A549 (cell line): ENCODE results near the gene SERTAD4. TPM values are rescaled to one million over a fixed set of nuclear protein-coding genes. Genes with fewer than 3 reads are reported as not detected.

Experiments used
- ATAC-seq, 2 experiments: fragments of 200-7000 bp in 1 of 2; fragments of >200 bp in 1 of 2; cut with Nextera tagmentation in 1 of 2; cut with Tn5 transposase in 1 of 2; 3 replicates each; pipeline versions ENCODE4 v1.8.0 to v1.9.1; 2018 to 2020; ENCODE audit warnings: mild to moderate bottlenecking in 1 of 2, moderate library complexity in 1 of 2
- CTCF ChIA-PET: fragments of 300-600 bp; sonication (Branson Sonifier 250); formaldehyde crosslinking; extraction: SDS; loops from one replicate; lab custom pipeline; 2021; ENCODE audit warnings: antibody characterized with exemption, inconsistent platforms; lab: Yijun Ruan, JAX
- POLR2A ChIA-PET: fragments of 350-600 bp; formaldehyde crosslinking; extraction: SDS; loops from one replicate; lab custom pipeline; 2021; ENCODE audit warnings: antibody characterized with exemption, inconsistent platforms; lab: Yijun Ruan, JAX
- DNase-seq, 2 experiments: peaks; one replicate each; pipeline versions ENCODE4 v3.0.0 to v3.0.0-alpha.2; 2011 to 2016; ENCODE audit warnings: low read depth in 1 of 2, low spot score in 1 of 2
- FAIRE-seq: peaks from 2 replicates; lab custom pipeline; 2011; peaks lifted over from hg19 to GRCh38; lab: Jason Lieb, UNC
- H3K27ac ChIP-seq, 2 experiments: fragments of >200 bp; sonication (Bioruptor Twin); formaldehyde crosslinking; 3 replicates each; pipeline ENCODE4 v1.5.1; 2016 to 2017
- H3K4me1 ChIP-seq: fragments of >200 bp; sonication (Bioruptor Twin); formaldehyde crosslinking; 3 replicates; pipeline ENCODE4 v1.6.1; 2016
- H3K4me2 ChIP-seq: fragments of >200 bp; sonication (Bioruptor Twin); formaldehyde crosslinking; 3 replicates; pipeline ENCODE4 v1.6.1; 2016
- H3K4me3 ChIP-seq: fragments of >200 bp; sonication (Bioruptor Twin); formaldehyde crosslinking; 3 replicates; pipeline ENCODE4 v1.5.1; 2016
- H3K9me3 ChIP-seq: fragments of >200 bp; sonication (Bioruptor Twin); formaldehyde crosslinking; 3 replicates; pipeline ENCODE4 v1.6.1; 2016
- CEBPB ChIP-seq, 2 experiments: fragments of >200 bp in 1 of 2; sonication (Bioruptor Twin) in 1 of 2; formaldehyde crosslinking in 1 of 2; IDR thresholded peaks; 2 replicates each; pipeline ENCODE4 v1.6.1; 2012 to 2016
- CHD4 ChIP-seq: fragments of 200-600 bp; sonication (generic); IDR thresholded peaks from 2 replicates; pipeline ENCODE4 v1.6.1; 2016; ENCODE audit warnings: antibody characterized with exemption, mild to moderate bottlenecking, borderline replicate concordance
- EHMT2 ChIP-seq: fragments of 200-600 bp; sonication (generic); IDR thresholded peaks from 2 replicates; pipeline ENCODE4 v1.6.1; 2016; ENCODE audit warnings: antibody characterized with exemption, low read depth, mild to moderate bottlenecking, moderate library complexity
- FOSB ChIP-seq: fragments of 250-450 bp; sonication (Bioruptor Pico); IDR thresholded peaks from 2 replicates; pipeline ENCODE4 v1.5.0; 2020; ENCODE audit warnings: mild to moderate bottlenecking, moderate library complexity
- FOSL2 ChIP-seq, 2 experiments: fragments of 450-650 bp in 1 of 2; fragments of >200 bp in 1 of 2; sonication (Bioruptor Twin) in 1 of 2; formaldehyde crosslinking; IDR thresholded peaks; 2 replicates each; pipeline versions ENCODE4 v1.5.0 to v1.6.1; 2016 to 2020; ENCODE audit warnings: mild to moderate bottlenecking in 1 of 2, moderate library complexity in 1 of 2
- FOXS1 ChIP-seq: fragments of 250-450 bp; sonication (Bioruptor Pico); IDR thresholded peaks from 2 replicates; pipeline ENCODE4 v1.5.0; 2020; ENCODE audit warnings: mild to moderate bottlenecking, moderate library complexity
- GATA3 ChIP-seq: IDR thresholded peaks from 2 replicates; pipeline ENCODE4 v1.6.1; 2012; ENCODE audit warnings: borderline replicate concordance
- HEYL ChIP-seq: fragments of 250-450 bp; sonication (Bioruptor Pico); IDR thresholded peaks from 2 replicates; pipeline ENCODE4 v1.8.0; 2021; ENCODE audit warnings: mild to moderate bottlenecking, moderate library complexity
- HOXB13 ChIP-seq: fragments of 250-450 bp; sonication (Bioruptor Pico); IDR thresholded peaks from 2 replicates; pipeline ENCODE4 v1.5.0; 2020; ENCODE audit warnings: low read depth, mild to moderate bottlenecking, moderate library complexity
- JUNB ChIP-seq: fragments of >200 bp; sonication (Bioruptor Twin); formaldehyde crosslinking; IDR thresholded peaks from 2 replicates; pipeline ENCODE4 v1.6.1; 2016
- KDM1A ChIP-seq: fragments of 200-600 bp; sonication (generic); IDR thresholded peaks from 2 replicates; pipeline ENCODE4 v1.6.1; 2016; ENCODE audit warnings: low read depth, mild to moderate bottlenecking
- MAFK ChIP-seq: fragments of 450-650 bp; IDR thresholded peaks from 2 replicates; pipeline ENCODE4 v1.6.1; 2014; ENCODE audit not compliant: partially characterized antibody
- MAX ChIP-seq: IDR thresholded peaks from 2 replicates; pipeline ENCODE4 v1.6.1; 2012
- MAZ ChIP-seq: fragments of 150-350 bp; IDR thresholded peaks from 2 replicates; pipeline ENCODE4 v1.6.1; 2014; ENCODE audit warnings: antibody characterized with exemption, low read depth, low read length, borderline replicate concordance
- MYC ChIP-seq: IDR thresholded peaks from 2 replicates; pipeline ENCODE4 v1.6.1; 2012; ENCODE audit warnings: mild to moderate bottlenecking, inconsistent platforms, low read length, improper control_type of control experiment, borderline replicate concordance
- NR3C1 ChIP-seq: fragments of >200 bp; sonication (Bioruptor Twin); formaldehyde crosslinking; IDR thresholded peaks from 3 replicates; pipeline ENCODE4 v1.6.1; 2017
- POLR2A ChIP-seq: IDR thresholded peaks from 2 replicates; pipeline ENCODE4 v1.6.1; 2012; ENCODE audit warnings: mild to moderate bottlenecking, low read length
- RAD21 ChIP-seq, 2 experiments: fragments of >200 bp in 1 of 2; sonication (Bioruptor Twin) in 1 of 2; formaldehyde crosslinking in 1 of 2; IDR thresholded peaks in 1 of 2; conservative IDR thresholded peaks in 1 of 2; 2 replicates in 1 of 2; 3 replicates in 1 of 2; pipeline ENCODE4 v1.6.1; 2012 to 2018; ENCODE audit warnings: inconsistent platforms in 1 of 2
- RARB ChIP-seq: fragments of 250-450 bp; sonication (Bioruptor Pico); IDR thresholded peaks from 2 replicates; pipeline ENCODE4 v1.8.0; 2021; ENCODE audit warnings: mild to moderate bottlenecking, moderate library complexity
- RFX5 ChIP-seq: fragments of 450-650 bp; IDR thresholded peaks from 2 replicates; pipeline ENCODE4 v1.7.1; 2014; ENCODE audit warnings: antibody characterized with exemption, mild to moderate bottlenecking, moderate library complexity
- RNF2 ChIP-seq: fragments of 200-600 bp; sonication (generic); IDR thresholded peaks from 2 replicates; pipeline ENCODE4 v1.6.1; 2016; ENCODE audit warnings: low read depth, mild to moderate bottlenecking, antibody characterized with exemption, moderate library complexity, borderline replicate concordance
- ZFP36 ChIP-seq: fragments of 450-650 bp; IDR thresholded peaks from 2 replicates; pipeline ENCODE4 v1.6.1; 2014; ENCODE audit warnings: borderline replicate concordance; ENCODE audit not compliant: partially characterized antibody
- WGBS: methylation state at CpG from one replicate; pipeline ENCODE4 v1.1.6; 2017; ENCODE audit errors: missing lambda C conversion rate; 5-methylcytosine and 5-hydroxymethylcytosine counted together
- polyA plus RNA-seq, 4 experiments: library from polyadenylated mRNA; depleted of rRNA in 3 of 4; stranded (reverse); fragments of >200 nt; fragmentation: RNase III in 1 of 4; extraction: RNeasy Plus Mini Kit Qiagen cat#74134 plus additional on column Dnase treatment in 1 of 4; gene quantifications; 2 replicates in 3 of 4; 3 replicates in 1 of 4; pipeline ENCODE4 v1.2.3, GENCODE V29; 2011 to 2017
- TF ChIP-seq, protein P1 (sequence below): IDR thresholded peaks from 2 replicates; pipeline ENCODE4 v1.6.1; 2012; ENCODE audit warnings: low read depth, borderline replicate concordance
- TF ChIP-seq, protein P2 (sequence below): fragments of >200 bp; sonication (Bioruptor Twin); formaldehyde crosslinking; IDR thresholded peaks from 2 replicates; pipeline ENCODE4 v1.6.1; 2016
- TF ChIP-seq, protein P3 (sequence below): fragments of 200-600 bp; sonication (generic); IDR thresholded peaks from 2 replicates; pipeline ENCODE4 v1.6.1; 2016; ENCODE audit warnings: antibody characterized with exemption, mild to moderate bottlenecking, moderate library complexity

The SERTAD4 gene
- polyA plus RNA-seq, 2 of the 4 experiments (the other 2 are of a cell fraction), result 0.62 to 0.71 TPM

- DNase-seq (no peak), ATAC-seq (peak; percentile 64 to 78), FAIRE-seq (no peak)
- H3K4me3 ChIP-seq, result peak overlapping the region; percentile 59
- 0% methylated on average over 3 of the region's 26 CpGs for WGBS
- H3K9me3 ChIP-seq, result no peaks in the 10 kb centered on the region
- ChIA-PET POLR2A (no interaction called here), CTCF (interaction anchor here (0.7 to 1.3 kb wide), 2 partner anchors 18 to 26 kb away, joined by 3 to 4 read pairs; no protein-coding TSS in a partner anchor)
- H3K27ac ChIP-seq, result peak overlapping the region; percentile 37 to 85; a peak in 5 of 6 replicates
- H3K4me1 ChIP-seq, result peaks cover 8% of the 10 kb centered on the region; the same call in 1 of the 3 replicates
- H3K4me2 ChIP-seq, result peak overlapping the region; percentile 99
- no peak for TF ChIP-seq RAD21 (conservative IDR thresholded peaks at IDR 0.05 in 1 of 2, IDR thresholded peaks at IDR 0.05 in 1 of 2)
- no peak for TF ChIP-seq HOXB13 (CRISPR knock-in tag)
- no peak for TF ChIP-seq POLR2A
- TF ChIP-seq MAX, result peak; percentile 16; the same call in 1 of the 2 replicates
- no peak for TF ChIP-seq MAFK
- no peak for TF ChIP-seq RFX5
- TF ChIP-seq, protein P1, sequence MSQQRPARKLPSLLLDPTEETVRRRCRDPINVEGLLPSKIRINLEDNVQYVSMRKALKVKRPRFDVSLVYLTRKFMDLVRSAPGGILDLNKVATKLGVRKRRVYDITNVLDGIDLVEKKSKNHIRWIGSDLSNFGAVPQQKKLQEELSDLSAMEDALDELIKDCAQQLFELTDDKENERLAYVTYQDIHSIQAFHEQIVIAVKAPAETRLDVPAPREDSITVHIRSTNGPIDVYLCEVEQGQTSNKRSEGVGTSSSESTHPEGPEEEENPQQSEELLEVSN, result 0 out of 2 replicates have a peak, but pooled peaks have one; percentile 15
- TF ChIP-seq RARB, result no peak
- no peak for TF ChIP-seq FOXS1 (CRISPR knock-in tag)
Measured at GRCh38 chr1:210233216-210233494, 559 bp downstream of the SERTAD4 start.

- ChIA-PET CTCF (interaction anchor here (0.7 to 1.5 kb wide), 5 partner anchors 10 to 25 kb away, joined by 3 to 4 read pairs (median 3); no protein-coding TSS in a partner anchor), POLR2A (no interaction called here)
- TF ChIP-seq GATA3, result no peak
- TF ChIP-seq HOXB13 (CRISPR knock-in tag), result no peak
- TF ChIP-seq KDM1A, result no peak
- TF ChIP-seq, protein P1, result peak; percentile 13; the same call in 1 of the 2 replicates
- TF ChIP-seq JUNB, result peak; percentile 30; the same call in 1 of the 2 replicates
- no peak for TF ChIP-seq MAX
- TF ChIP-seq EHMT2, result no peak
- TF ChIP-seq FOSL2 (IDR thresholded peaks at IDR 0.05), result 0 out of 2 replicates have a peak, but pooled peaks have one; percentile 22
- peak; percentile 40; the same call in 1 of the 2 replicates for TF ChIP-seq FOSL2 (CRISPR knock-in tag; IDR thresholded peaks at IDR 0.05)
- Histone ChIP-seq H3K4me1 (peaks cover 8% of the 10 kb centered on the region; the same call in 1 of the 3 replicates), H3K4me2 (peak overlapping the region; percentile 99), H3K4me3 (peak overlapping the region; percentile 59), H3K9me3 (no peaks in the 10 kb centered on the region), H3K27ac (peak overlapping the region; percentile 37 to 85)
- peak; percentile 73 to 83 for ATAC-seq
- peak; percentile 33 to 40 for DNase-seq
- under 1% methylated on average over 39 of the region's 61 CpGs for WGBS
- FAIRE-seq, result no peak
Measured at GRCh38 chr1:210233495-210234328, 1.1 kb downstream of the SERTAD4 start.

DNA sequence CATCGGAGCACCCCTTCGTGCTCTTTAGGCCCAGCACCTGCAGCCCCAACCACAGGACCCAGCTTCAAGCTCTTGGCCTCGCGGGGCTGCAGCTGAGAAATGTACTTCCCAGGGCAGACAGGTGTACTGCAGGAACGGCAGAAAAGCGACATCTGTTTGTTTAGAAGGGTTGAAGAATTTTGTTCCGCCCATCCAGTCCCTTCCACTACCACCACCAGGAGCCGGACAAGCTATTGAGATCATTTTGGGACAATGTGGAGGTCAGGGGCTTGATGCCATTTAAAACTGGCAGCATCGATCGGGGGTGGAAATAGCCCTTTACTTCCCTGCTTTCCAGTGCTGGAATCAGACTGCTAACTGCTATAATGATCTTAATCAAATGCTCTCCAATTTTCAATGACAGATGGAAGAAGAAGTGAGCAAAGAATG is 1.7 kb downstream of the SERTAD4 start:
- Histone ChIP-seq H3K4me2 (peak overlapping the region; percentile 99), H3K4me3 (peak overlapping the region; percentile 59), H3K4me1 (peaks cover 13% of the 10 kb centered on the region), H3K9me3 (no peaks in the 10 kb centered on the region), H3K27ac (peak overlapping the region; percentile 37 to 85; a peak in 3 of 6 replicates)
- ChIA-PET CTCF (interaction anchor here (1.0 to 1.5 kb wide), 4 partner anchors 9 to 18 kb away, joined by 3 read pairs; no protein-coding TSS in a partner anchor), POLR2A (no interaction called here)
- FAIRE-seq (no peak), ATAC-seq (peak in 1 of 2 experiments; percentile 25; a peak in 3 of 6 replicates), DNase-seq (no peak)
- 57% methylated on average over 7 of the region's 10 CpGs for WGBS
- TF ChIP-seq MYC (no peak), MAZ (no peak), HEYL (CRISPR knock-in tag) (no peak), FOSL2 (IDR thresholded peaks at IDR 0.05) (no peak), FOSL2 (CRISPR knock-in tag; IDR thresholded peaks at IDR 0.05) (no peak), RNF2 (no peak), POLR2A (no peak), FOSB (CRISPR knock-in tag) (no peak), KDM1A (no peak), EHMT2 (no peak), CEBPB (IDR thresholded peaks at IDR 0.05) (no peak), CHD4 (no peak), NR3C1 (no peak), ZFP36 (no peak), RAD21 (conservative IDR thresholded peaks at IDR 0.05 in 1 of 2, IDR thresholded peaks at IDR 0.05 in 1 of 2) (no peak)
- TF ChIP-seq, protein P2, sequence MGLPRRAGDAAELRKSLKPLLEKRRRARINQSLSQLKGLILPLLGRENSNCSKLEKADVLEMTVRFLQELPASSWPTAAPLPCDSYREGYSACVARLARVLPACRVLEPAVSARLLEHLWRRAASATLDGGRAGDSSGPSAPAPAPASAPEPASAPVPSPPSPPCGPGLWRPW, result no peak
- TF ChIP-seq, protein P3, sequence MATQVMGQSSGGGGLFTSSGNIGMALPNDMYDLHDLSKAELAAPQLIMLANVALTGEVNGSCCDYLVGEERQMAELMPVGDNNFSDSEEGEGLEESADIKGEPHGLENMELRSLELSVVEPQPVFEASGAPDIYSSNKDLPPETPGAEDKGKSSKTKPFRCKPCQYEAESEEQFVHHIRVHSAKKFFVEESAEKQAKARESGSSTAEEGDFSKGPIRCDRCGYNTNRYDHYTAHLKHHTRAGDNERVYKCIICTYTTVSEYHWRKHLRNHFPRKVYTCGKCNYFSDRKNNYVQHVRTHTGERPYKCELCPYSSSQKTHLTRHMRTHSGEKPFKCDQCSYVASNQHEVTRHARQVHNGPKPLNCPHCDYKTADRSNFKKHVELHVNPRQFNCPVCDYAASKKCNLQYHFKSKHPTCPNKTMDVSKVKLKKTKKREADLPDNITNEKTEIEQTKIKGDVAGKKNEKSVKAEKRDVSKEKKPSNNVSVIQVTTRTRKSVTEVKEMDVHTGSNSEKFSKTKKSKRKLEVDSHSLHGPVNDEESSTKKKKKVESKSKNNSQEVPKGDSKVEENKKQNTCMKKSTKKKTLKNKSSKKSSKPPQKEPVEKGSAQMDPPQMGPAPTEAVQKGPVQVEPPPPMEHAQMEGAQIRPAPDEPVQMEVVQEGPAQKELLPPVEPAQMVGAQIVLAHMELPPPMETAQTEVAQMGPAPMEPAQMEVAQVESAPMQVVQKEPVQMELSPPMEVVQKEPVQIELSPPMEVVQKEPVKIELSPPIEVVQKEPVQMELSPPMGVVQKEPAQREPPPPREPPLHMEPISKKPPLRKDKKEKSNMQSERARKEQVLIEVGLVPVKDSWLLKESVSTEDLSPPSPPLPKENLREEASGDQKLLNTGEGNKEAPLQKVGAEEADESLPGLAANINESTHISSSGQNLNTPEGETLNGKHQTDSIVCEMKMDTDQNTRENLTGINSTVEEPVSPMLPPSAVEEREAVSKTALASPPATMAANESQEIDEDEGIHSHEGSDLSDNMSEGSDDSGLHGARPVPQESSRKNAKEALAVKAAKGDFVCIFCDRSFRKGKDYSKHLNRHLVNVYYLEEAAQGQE, result no peak
